Measurements from ENCODE around the gene CDYL2. TPM values are rescaled to one million over a fixed set of nuclear protein-coding genes. Genes with fewer than 3 reads are reported as not detected.

The CDYL2 gene
- total RNA-seq, 4 donors from 2014 or later, result 2.2 to 5.7 (median 3.2) TPM

DNA sequence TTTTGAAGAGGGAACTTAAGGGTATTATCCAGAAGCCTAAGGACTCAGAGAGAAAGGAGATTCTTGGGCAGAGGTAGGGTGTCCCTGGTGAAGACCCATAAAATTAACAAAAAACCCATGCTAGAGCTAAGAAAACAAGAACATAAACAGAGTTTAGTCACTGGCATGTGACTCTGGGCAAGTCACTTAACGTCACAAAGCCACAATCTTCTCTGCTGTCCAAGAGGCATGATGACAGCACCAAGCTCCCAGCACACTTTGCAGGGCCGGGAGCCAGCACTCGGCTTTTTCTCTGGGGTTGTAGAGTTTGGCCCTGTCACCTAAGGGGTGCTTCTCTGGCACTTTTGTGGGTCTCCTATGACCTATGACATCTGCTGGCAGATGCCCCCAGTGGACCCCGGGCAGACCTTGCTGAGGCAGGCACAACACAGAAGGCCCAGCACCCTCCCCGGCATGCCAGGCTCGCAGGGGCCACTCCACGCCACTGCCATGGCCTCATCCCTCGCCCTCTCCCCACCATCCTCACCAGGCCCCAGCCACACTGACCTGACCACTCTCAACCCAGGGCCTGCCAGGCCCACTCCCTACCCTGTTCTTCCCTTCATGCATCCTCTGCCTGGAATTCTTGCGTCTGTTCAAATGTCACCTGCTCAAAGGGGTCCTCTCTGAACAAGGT lies 193.8 kb downstream of the CDYL2 start:
- DNase-seq (ENCODE audit: low spot score in 2 of 2), result no peak
- peaks cover 0 to 17% (median 0%) of the 10 kb centered on the region in 4 donors for H3K9me3 ChIP-seq
- H3K27ac ChIP-seq, result no peak overlapping the region
- no peaks in the 10 kb centered on the region for H3K4me1 ChIP-seq
- H3K36me3 ChIP-seq, result peaks cover 0 to 5% (median 0%) of the 10 kb centered on the region in 3 donors
- 75 to 83% methylated on average over 9 of the region's 9 CpGs for WGBS, 2 donors
- no peaks in the 10 kb centered on the region for H3K27me3 ChIP-seq
- H3K4me3 ChIP-seq, result no peak overlapping the region
- TF ChIP-seq EP300 (IDR thresholded peaks at IDR 0.05), result no peak
- TF ChIP-seq POLR2A (IDR thresholded peaks at IDR 0.05), result no peak
- TF ChIP-seq, protein P1, sequence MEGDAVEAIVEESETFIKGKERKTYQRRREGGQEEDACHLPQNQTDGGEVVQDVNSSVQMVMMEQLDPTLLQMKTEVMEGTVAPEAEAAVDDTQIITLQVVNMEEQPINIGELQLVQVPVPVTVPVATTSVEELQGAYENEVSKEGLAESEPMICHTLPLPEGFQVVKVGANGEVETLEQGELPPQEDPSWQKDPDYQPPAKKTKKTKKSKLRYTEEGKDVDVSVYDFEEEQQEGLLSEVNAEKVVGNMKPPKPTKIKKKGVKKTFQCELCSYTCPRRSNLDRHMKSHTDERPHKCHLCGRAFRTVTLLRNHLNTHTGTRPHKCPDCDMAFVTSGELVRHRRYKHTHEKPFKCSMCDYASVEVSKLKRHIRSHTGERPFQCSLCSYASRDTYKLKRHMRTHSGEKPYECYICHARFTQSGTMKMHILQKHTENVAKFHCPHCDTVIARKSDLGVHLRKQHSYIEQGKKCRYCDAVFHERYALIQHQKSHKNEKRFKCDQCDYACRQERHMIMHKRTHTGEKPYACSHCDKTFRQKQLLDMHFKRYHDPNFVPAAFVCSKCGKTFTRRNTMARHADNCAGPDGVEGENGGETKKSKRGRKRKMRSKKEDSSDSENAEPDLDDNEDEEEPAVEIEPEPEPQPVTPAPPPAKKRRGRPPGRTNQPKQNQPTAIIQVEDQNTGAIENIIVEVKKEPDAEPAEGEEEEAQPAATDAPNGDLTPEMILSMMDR (IDR thresholded peaks at IDR 0.05), result no peak

DNA sequence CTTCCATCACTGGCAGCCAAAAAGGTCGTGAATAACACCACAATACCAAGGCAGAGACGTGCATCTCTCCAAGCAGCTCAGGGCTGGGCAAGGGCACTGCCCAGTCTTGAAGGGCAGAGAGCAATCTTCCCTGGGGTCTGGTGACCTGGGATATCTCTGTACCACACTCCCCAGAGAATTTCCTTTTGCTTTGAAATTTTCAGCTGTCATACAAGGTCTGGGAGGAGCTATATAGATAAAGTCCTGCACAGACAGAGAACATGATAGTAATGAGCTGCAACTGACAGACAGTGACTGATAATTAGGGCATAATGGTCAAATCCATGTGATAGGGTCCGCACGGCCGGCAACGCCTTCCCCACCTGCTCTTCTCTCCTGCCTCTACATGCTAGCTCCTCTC lies 195.5 kb downstream of the CDYL2 start:
- H3K4me3 ChIP-seq, result no peak overlapping the region
- peaks cover 0 to 5% (median 0%) of the 10 kb centered on the region in 3 donors for H3K36me3 ChIP-seq
- no peaks in the 10 kb centered on the region for H3K27me3 ChIP-seq
- H3K27ac ChIP-seq, result no peak overlapping the region
- TF ChIP-seq EP300 (IDR thresholded peaks at IDR 0.05) (no peak), POLR2A (IDR thresholded peaks at IDR 0.05) (no peak)
- TF ChIP-seq, protein P1 (IDR thresholded peaks at IDR 0.05), result no peak
- no peak for DNase-seq (ENCODE audit: low spot score in 2 of 2)
- H3K9me3 ChIP-seq, result peaks cover 0 to 1% (median 0%) of the 10 kb centered on the region in 4 donors
- no peaks in the 10 kb centered on the region for H3K4me1 ChIP-seq
- 84 to 86% methylated on average over 6 of the region's 6 CpGs for WGBS, 2 donors

DNA sequence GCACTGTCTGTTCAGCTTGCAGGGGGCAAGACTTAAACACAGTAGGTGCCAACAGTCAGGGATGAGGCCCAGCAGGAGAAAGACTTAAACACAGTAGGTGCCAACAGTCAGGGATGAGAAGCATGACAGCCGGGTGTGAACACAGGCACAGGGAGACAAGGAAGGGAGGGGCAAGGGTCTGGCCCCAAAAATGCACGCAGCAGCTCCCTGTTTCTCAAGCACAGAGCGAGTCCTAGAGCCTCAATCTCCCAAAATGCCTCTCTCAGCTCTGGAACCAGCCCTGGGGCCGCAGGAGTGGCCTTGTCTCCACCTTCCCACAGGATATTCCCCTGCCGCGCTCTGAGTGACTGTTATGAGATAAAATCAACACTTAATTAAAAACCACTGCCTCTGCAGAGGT lies 197.2 kb downstream of the CDYL2 start:
- no peak overlapping the region for H3K4me3 ChIP-seq
- no peaks in the 10 kb centered on the region for H3K9me3 ChIP-seq
- H3K27ac ChIP-seq, result no peak overlapping the region
- WGBS, 2 donors, result 86 to 87% methylated on average over 6 of the region's 6 CpGs
- no peaks in the 10 kb centered on the region for H3K27me3 ChIP-seq
- TF ChIP-seq, protein P1 (IDR thresholded peaks at IDR 0.05), result no peak
- TF ChIP-seq EP300 (IDR thresholded peaks at IDR 0.05) (no peak), POLR2A (IDR thresholded peaks at IDR 0.05) (no peak)
- peaks cover 0 to 5% (median 0%) of the 10 kb centered on the region in 3 donors for H3K36me3 ChIP-seq
- H3K4me1 ChIP-seq, result no peaks in the 10 kb centered on the region
- no peak for DNase-seq (ENCODE audit: low spot score in 2 of 2)

DNA sequence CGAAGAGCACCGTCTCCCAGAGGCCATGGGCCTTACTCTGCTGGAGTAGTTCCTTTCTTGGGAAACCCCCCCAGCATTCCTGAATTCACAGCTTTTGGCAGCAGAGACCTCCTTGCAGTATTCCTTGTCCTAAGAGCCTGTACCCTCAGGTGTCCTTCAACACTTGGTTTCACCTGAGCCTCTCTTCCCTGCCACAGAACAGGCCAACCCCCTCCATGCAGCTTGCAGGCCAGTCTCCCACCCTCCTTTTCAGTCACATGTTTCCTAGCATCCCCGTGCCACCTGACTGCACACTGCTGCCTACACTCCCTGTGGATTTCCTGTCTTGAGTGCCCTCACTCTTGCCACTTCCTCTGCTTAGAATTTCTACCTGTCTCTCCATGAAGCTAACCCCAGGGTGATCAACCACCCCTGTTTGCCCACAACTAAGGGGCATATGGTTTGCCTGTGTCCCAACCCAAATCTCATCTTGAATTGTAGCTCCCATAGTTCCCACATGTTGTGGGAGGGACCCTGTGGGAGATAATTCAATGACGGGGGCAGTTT lies 198.1 kb downstream of the CDYL2 start:
- Histone ChIP-seq H3K36me3 (peaks cover 0 to 5% (median 0%) of the 10 kb centered on the region in 3 donors), H3K4me1 (no peaks in the 10 kb centered on the region), H3K27ac (no peak overlapping the region), H3K4me3 (no peak overlapping the region), H3K9me3 (no peaks in the 10 kb centered on the region), H3K27me3 (no peaks in the 10 kb centered on the region)
- TF ChIP-seq POLR2A (IDR thresholded peaks at IDR 0.05) (no peak), EP300 (IDR thresholded peaks at IDR 0.05) (no peak)
- TF ChIP-seq, protein P1 (IDR thresholded peaks at IDR 0.05), result no peak
- DNase-seq (ENCODE audit: low spot score in 2 of 2), result no peak
- 76 to 93% methylated on average over 4 of the region's 4 CpGs for WGBS, 2 donors

DNA sequence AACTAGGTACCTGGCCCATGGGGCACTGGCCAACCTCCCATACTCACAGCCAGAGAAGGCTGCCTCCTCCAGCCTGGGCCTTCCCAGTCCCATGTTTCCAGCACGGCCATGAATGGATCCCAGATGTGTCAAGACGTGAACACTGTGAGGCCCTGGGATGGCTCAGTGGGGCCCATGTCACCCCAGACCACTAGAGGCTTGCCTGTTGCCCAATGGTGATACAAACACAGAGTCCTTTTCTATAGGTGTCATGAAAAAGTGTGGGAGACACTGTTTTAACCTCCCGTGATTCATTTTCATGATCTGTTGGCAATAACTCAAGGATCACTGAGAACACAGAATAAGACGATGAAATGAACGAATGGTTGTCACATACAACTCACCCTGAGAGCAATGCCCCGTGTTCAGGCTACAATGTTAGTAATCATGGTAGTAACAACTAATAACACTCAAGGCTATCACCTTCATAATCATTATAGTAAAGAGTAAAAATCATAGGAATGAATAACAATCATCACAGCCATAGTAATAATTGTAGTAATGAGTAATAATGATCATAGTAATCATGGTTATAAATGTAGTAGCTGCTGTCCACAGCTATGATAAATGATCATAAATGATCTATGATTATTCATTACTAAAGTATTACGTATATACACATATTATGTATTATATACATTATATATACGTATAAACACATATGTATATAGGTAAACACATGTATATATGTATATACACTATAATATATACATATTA lies 199.6 kb downstream of the CDYL2 start:
- Histone ChIP-seq H3K27me3 (no peaks in the 10 kb centered on the region), H3K36me3 (peaks cover 0 to 5% (median 0%) of the 10 kb centered on the region in 3 donors), H3K4me1 (no peaks in the 10 kb centered on the region), H3K27ac (no peak overlapping the region), H3K4me3 (no peak overlapping the region), H3K9me3 (no peaks in the 10 kb centered on the region)
- 94 to 96% methylated on average over 8 of the region's 8 CpGs for WGBS, 2 donors
- TF ChIP-seq POLR2A (IDR thresholded peaks at IDR 0.05), result no peak
- TF ChIP-seq EP300 (IDR thresholded peaks at IDR 0.05), result no peak
- TF ChIP-seq, protein P1 (IDR thresholded peaks at IDR 0.05), result no peak
- DNase-seq (ENCODE audit: low spot score in 2 of 2), result no peak
